ENCODE data around the gene GJB6.

GJB6 gene

DNA sequence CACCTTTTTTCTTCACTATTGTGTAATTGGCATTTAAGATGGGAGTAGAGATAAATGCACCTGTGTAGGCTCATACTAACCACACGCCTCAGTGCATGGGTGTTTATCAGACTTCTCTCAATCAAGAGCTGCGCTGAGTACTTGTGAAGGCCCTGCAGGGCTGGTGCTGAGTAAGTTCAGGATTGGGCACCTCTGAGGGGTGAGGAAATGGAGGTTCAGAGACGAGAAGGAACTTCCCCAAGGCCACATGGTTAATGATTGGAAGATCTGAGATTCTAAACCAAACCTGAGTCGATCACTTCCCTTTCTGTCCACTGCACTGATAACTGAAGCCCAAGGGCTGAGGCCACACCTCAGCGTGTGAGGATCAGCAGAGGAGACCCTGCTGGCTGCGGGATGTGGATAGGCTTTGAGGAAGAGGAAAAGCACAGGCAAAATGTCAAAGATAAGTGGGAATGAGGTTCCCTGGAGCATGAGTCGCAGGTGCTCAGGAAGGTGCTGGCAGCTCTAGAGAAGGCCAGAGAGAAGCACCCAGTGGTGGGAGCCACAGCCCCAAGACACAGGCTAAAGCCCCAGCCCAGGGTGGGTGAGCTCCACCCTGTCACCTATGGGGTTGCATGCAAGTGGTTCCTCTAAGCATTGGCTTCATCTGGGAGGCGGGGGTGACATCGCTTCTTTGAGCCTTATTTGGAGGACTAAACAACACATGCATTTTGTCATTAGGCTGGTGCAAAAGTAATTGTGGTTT is 32.3 kb upstream of the GJB6 start:
- no peak for ATAC-seq
- TF ChIP-seq ZC3H10 (CRISPR knock-in tag; IDR thresholded peaks at IDR 0.05): no peak
- no peak for TF ChIP-seq ZNF8 (CRISPR knock-in tag; IDR thresholded peaks at IDR 0.05)
- TF ChIP-seq TOX (CRISPR knock-in tag; IDR thresholded peaks at IDR 0.05; ENCODE audit: borderline replicate concordance): no peak
- TF ChIP-seq ZFP3 (CRISPR knock-in tag; IDR thresholded peaks at IDR 0.05): no peak
- TF ChIP-seq, protein P1, sequence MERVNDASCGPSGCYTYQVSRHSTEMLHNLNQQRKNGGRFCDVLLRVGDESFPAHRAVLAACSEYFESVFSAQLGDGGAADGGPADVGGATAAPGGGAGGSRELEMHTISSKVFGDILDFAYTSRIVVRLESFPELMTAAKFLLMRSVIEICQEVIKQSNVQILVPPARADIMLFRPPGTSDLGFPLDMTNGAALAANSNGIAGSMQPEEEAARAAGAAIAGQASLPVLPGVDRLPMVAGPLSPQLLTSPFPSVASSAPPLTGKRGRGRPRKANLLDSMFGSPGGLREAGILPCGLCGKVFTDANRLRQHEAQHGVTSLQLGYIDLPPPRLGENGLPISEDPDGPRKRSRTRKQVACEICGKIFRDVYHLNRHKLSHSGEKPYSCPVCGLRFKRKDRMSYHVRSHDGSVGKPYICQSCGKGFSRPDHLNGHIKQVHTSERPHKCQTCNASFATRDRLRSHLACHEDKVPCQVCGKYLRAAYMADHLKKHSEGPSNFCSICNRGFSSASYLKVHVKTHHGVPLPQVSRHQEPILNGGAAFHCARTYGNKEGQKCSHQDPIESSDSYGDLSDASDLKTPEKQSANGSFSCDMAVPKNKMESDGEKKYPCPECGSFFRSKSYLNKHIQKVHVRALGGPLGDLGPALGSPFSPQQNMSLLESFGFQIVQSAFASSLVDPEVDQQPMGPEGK (CRISPR knock-in tag; IDR thresholded peaks at IDR 0.05; ENCODE audit: borderline replicate concordance): no peak
- TF ChIP-seq, protein P2, sequence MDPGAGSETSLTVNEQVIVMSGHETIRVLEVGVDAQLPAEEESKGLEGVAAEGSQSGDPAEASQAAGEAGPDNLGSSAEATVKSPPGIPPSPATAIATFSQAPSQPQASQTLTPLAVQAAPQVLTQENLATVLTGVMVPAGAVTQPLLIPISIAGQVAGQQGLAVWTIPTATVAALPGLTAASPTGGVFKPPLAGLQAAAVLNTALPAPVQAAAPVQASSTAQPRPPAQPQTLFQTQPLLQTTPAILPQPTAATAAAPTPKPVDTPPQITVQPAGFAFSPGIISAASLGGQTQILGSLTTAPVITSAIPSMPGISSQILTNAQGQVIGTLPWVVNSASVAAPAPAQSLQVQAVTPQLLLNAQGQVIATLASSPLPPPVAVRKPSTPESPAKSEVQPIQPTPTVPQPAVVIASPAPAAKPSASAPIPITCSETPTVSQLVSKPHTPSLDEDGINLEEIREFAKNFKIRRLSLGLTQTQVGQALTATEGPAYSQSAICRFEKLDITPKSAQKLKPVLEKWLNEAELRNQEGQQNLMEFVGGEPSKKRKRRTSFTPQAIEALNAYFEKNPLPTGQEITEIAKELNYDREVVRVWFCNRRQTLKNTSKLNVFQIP (CRISPR knock-in tag; IDR thresholded peaks at IDR 0.05; ENCODE audit: borderline replicate concordance, low read depth): no peak
- no peak for TF ChIP-seq ZFP30 (CRISPR knock-in tag; IDR thresholded peaks at IDR 0.05)
- TF ChIP-seq, protein P3, sequence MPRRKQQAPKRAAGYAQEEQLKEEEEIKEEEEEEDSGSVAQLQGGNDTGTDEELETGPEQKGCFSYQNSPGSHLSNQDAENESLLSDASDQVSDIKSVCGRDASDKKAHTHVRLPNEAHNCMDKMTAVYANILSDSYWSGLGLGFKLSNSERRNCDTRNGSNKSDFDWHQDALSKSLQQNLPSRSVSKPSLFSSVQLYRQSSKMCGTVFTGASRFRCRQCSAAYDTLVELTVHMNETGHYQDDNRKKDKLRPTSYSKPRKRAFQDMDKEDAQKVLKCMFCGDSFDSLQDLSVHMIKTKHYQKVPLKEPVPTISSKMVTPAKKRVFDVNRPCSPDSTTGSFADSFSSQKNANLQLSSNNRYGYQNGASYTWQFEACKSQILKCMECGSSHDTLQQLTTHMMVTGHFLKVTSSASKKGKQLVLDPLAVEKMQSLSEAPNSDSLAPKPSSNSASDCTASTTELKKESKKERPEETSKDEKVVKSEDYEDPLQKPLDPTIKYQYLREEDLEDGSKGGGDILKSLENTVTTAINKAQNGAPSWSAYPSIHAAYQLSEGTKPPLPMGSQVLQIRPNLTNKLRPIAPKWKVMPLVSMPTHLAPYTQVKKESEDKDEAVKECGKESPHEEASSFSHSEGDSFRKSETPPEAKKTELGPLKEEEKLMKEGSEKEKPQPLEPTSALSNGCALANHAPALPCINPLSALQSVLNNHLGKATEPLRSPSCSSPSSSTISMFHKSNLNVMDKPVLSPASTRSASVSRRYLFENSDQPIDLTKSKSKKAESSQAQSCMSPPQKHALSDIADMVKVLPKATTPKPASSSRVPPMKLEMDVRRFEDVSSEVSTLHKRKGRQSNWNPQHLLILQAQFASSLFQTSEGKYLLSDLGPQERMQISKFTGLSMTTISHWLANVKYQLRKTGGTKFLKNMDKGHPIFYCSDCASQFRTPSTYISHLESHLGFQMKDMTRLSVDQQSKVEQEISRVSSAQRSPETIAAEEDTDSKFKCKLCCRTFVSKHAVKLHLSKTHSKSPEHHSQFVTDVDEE (CRISPR knock-in tag; IDR thresholded peaks at IDR 0.05): no peak
- no peak for TF ChIP-seq OSR1 (CRISPR knock-in tag; IDR thresholded peaks at IDR 0.05)
- no peak for TF ChIP-seq BACH2 (CRISPR knock-in tag; IDR thresholded peaks at IDR 0.05; ENCODE audit: borderline replicate concordance)
- TF ChIP-seq, protein P4, sequence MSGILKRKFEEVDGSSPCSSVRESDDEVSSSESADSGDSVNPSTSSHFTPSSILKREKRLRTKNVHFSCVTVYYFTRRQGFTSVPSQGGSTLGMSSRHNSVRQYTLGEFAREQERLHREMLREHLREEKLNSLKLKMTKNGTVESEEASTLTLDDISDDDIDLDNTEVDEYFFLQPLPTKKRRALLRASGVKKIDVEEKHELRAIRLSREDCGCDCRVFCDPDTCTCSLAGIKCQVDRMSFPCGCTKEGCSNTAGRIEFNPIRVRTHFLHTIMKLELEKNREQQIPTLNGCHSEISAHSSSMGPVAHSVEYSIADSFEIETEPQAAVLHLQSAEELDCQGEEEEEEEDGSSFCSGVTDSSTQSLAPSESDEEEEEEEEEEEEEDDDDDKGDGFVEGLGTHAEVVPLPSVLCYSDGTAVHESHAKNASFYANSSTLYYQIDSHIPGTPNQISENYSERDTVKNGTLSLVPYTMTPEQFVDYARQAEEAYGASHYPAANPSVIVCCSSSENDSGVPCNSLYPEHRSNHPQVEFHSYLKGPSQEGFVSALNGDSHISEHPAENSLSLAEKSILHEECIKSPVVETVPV (CRISPR knock-in tag; IDR thresholded peaks at IDR 0.05): no peak
- TF ChIP-seq SNAI2 (CRISPR knock-in tag; IDR thresholded peaks at IDR 0.05): no peak
- TF ChIP-seq ISL1 (CRISPR knock-in tag; IDR thresholded peaks at IDR 0.05): no peak
- no peak for TF ChIP-seq GLIS3 (CRISPR knock-in tag; IDR thresholded peaks at IDR 0.05)

DNA sequence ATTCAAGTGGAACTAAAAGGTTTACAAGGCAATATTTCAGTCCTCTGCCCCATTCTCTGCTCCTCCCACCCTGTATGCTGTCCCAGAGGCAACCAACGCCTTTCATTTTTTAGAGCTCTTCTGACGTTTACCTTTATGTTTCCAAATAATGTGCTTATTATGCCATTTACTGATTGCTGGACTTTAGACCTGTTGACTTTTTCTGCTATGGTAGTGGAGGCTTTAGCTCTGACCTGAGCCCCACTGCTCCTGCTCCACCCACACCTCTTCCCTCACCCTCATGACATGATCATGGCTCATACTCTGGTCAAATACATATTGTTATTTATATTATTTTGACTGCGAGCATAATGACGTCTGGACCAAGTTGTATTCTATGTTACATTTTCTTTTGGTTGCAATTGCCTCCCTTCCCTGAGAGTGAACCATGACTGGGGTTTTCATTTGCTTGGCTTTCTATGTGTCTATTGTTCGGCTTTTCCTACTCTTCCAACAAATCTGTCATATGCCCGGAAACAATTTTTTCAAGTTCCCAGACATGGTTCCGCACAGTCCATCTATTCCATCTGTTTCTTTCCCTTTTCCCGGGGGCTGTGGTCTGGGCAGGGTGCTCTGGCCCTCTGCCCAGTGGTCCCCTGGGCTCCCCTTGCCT is 31.4 kb upstream of the GJB6 start:
- TF ChIP-seq ZNF565 (CRISPR knock-in tag; conservative IDR thresholded peaks at IDR 0.05; ENCODE audit: low read depth): no peak
- TF ChIP-seq BACH2 (CRISPR knock-in tag; IDR thresholded peaks at IDR 0.05; ENCODE audit: borderline replicate concordance): no peak
- TF ChIP-seq ARNTL (CRISPR knock-in tag; IDR thresholded peaks at IDR 0.05; ENCODE audit: borderline replicate concordance, low read depth): no peak
- no peak for TF ChIP-seq RARB (CRISPR knock-in tag; IDR thresholded peaks at IDR 0.05)
- no peak for ATAC-seq

DNA sequence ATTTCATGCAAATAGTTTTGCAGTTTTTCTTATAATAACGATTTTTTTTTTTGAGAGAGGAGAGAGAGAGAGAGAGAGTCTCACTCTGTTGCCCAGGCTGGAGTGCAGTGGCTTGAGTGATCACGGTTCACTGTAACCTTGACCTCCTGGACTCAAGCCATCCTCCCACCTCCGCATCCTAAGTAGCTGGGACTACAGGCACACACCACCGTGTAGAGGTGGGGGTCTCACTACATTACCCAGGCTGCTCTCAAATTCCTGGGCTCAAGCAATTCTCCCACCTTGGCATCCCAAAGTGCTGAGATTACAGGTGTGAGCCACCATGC is 26.8 kb upstream of the GJB6 start:
- ATAC-seq: no peak
- no peak for TF ChIP-seq ESRRG (CRISPR knock-in tag; IDR thresholded peaks at IDR 0.05)
- no peak for TF ChIP-seq CSDC2 (CRISPR knock-in tag; IDR thresholded peaks at IDR 0.05)
- TF ChIP-seq OSR1 (CRISPR knock-in tag; IDR thresholded peaks at IDR 0.05): no peak
- TF ChIP-seq, protein P2 (CRISPR knock-in tag; IDR thresholded peaks at IDR 0.05; ENCODE audit: borderline replicate concordance, low read depth): no peak
- no peak for TF ChIP-seq ARNTL (CRISPR knock-in tag; IDR thresholded peaks at IDR 0.05; ENCODE audit: borderline replicate concordance, low read depth)
- TF ChIP-seq, protein P5, sequence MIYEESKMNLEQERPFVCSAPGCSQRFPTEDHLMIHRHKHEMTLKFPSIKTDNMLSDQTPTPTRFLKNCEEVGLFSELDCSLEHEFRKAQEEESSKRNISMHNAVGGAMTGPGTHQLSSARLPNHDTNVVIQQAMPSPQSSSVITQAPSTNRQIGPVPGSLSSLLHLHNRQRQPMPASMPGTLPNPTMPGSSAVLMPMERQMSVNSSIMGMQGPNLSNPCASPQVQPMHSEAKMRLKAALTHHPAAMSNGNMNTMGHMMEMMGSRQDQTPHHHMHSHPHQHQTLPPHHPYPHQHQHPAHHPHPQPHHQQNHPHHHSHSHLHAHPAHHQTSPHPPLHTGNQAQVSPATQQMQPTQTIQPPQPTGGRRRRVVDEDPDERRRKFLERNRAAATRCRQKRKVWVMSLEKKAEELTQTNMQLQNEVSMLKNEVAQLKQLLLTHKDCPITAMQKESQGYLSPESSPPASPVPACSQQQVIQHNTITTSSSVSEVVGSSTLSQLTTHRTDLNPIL (CRISPR knock-in tag; IDR thresholded peaks at IDR 0.05; ENCODE audit: low read depth): no peak
- no peak for TF ChIP-seq SNAI2 (CRISPR knock-in tag; IDR thresholded peaks at IDR 0.05)
- TF ChIP-seq ZC3H10 (CRISPR knock-in tag; IDR thresholded peaks at IDR 0.05): no peak
- TF ChIP-seq ZNF8 (CRISPR knock-in tag; IDR thresholded peaks at IDR 0.05): no peak
- TF ChIP-seq, protein P1 (CRISPR knock-in tag; IDR thresholded peaks at IDR 0.05; ENCODE audit: borderline replicate concordance): no peak
- no peak for TF ChIP-seq BACH2 (CRISPR knock-in tag; IDR thresholded peaks at IDR 0.05; ENCODE audit: borderline replicate concordance)

All from SK-N-SH treated with all-trans-retinoic acid at 6 μM for 48 hours (cell line).